GM23248 (cell line): ENCODE data around the gene PANX3.

Experiments used
- EZH2 ChIP-seq: fragments of 200-600 bp; sonication (generic); IDR thresholded peaks from 2 replicates; pipeline ENCODE4 v1.6.1; 2018; ENCODE audit warnings: antibody characterized with exemption, mild to moderate bottlenecking; ENCODE audit not compliant: insufficient read depth, poor library complexity, severe bottlenecking
- EZH2phosphoT487 ChIP-seq: fragments of 200-600 bp; sonication (generic); IDR thresholded peaks from 2 replicates; pipeline ENCODE4 v1.6.1; 2018; ENCODE audit warnings: antibody characterized with exemption, moderate library complexity, mild to moderate bottlenecking, low read depth; ENCODE audit not compliant: insufficient read depth

GRCh38 chr11:124644426-124645280, 33.4 kb downstream of the PANX3 start:
- TF ChIP-seq EZH2 (no peak), EZH2phosphoT487 (no peak)
